ENCODE results near the gene CDH2. TPM values are rescaled to one million over a fixed set of nuclear protein-coding genes. Genes with fewer than 3 reads are reported as not detected.

Gene CDH2
- total and polyA plus RNA-seq, 9 donors: 3.3 to 10.0 (median 6.1) TPM

DNA sequence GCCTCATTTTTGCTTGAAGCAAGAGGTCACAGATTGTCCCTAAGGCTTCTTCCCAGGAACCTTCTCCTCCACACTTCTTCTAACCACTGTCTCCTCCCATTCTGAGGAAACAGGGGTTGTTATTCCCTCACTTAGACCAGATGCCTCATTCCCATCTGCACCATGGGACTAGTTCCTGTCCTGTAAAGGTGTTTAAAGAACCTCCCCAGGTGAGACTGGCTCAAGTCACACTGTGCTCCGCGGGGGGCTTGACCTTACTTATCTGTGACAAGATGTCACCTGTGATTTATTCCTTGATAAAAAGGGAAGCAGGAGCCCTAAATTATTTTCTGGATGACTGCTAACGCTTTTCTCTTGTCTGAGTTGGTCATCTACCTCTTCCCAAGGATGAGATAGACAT lies 8.2 kb upstream of the CDH2 start:
- DNase-seq: no peak
- no peaks in the 10 kb centered on the region for H3K36me3 ChIP-seq (ENCODE audit: control insufficient read depth, insufficient read depth, low read length)
- peaks cover 8% of the 10 kb centered on the region for H3K27me3 ChIP-seq (ENCODE audit: control insufficient read depth, insufficient read depth, low read length)
- 81% methylated on average over 3 of the region's 3 CpGs for WGBS (ENCODE audit: insufficient coverage)
- no peak overlapping the region for H3K4me3 ChIP-seq (ENCODE audit: low read length)
- no peaks in the 10 kb centered on the region for H3K9me3 ChIP-seq (replicated peaks; ENCODE audit: control insufficient read depth, low read depth, low read length)
- H3K27ac ChIP-seq (ENCODE audit: low read length): no peak overlapping the region
- no peaks in the 10 kb centered on the region for H3K4me1 ChIP-seq (ENCODE audit: control insufficient read depth, insufficient read depth, low read length)

- no peak overlapping the region for H3K4me3 ChIP-seq (ENCODE audit: low read length)
- peaks cover 8% of the 10 kb centered on the region for H3K27me3 ChIP-seq (ENCODE audit: control insufficient read depth, insufficient read depth, low read length)
- no peak for DNase-seq
- no peaks in the 10 kb centered on the region for H3K9me3 ChIP-seq (replicated peaks; ENCODE audit: control insufficient read depth, low read depth, low read length)
- 74% methylated on average over 4 of the region's 4 CpGs for whole genome bisulfite sequencing (ENCODE audit: insufficient coverage)
- H3K4me1 ChIP-seq (ENCODE audit: control insufficient read depth, insufficient read depth, low read length): no peaks in the 10 kb centered on the region
- no peak overlapping the region for H3K27ac ChIP-seq (ENCODE audit: low read length)
- no peaks in the 10 kb centered on the region for H3K36me3 ChIP-seq (ENCODE audit: control insufficient read depth, insufficient read depth, low read length)
Observed at GRCh38 chr18:28183418-28184078, 6.6 kb upstream of the CDH2 start.

DNA sequence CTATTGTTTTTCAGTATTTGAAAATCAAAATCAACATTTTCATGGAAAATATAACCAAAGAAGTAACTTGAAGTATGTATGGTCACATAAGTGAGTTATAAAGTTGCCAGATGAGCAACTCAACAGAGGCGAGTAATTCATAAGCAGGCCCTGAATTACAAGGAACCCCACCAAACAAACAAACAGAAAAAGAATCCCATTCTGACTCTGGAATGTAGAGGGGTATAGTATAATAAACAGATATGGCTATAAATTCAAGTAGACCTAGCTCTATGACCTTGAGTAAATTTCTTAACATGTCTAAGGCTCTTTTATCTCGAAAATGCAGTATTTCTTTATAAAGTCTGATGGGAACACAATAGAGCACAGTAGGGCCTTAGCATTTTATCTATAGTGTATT lies 4.7 kb upstream of the CDH2 start:
- WGBS (ENCODE audit: insufficient coverage): 100% methylated on average over 1 of the region's 2 CpGs
- Histone ChIP-seq H3K27me3 (ENCODE audit: control insufficient read depth, insufficient read depth, low read length) (peaks cover 16% of the 10 kb centered on the region), H3K4me1 (ENCODE audit: control insufficient read depth, insufficient read depth, low read length) (peaks cover 4% of the 10 kb centered on the region), H3K27ac (ENCODE audit: low read length) (no peak overlapping the region), H3K4me3 (ENCODE audit: low read length) (no peak overlapping the region), H3K9me3 (replicated peaks; ENCODE audit: control insufficient read depth, low read depth, low read length) (no peaks in the 10 kb centered on the region), H3K36me3 (ENCODE audit: control insufficient read depth, insufficient read depth, low read length) (no peaks in the 10 kb centered on the region)
- DNase-seq: no peak

GRCh38 chr18:28178720-28179119 lies 1.8 kb upstream of the CDH2 start:
- Histone ChIP-seq H3K36me3 (ENCODE audit: control insufficient read depth, insufficient read depth, low read length) (no peaks in the 10 kb centered on the region), H3K27me3 (ENCODE audit: control insufficient read depth, insufficient read depth, low read length) (peaks cover 32% of the 10 kb centered on the region), H3K4me1 (ENCODE audit: control insufficient read depth, insufficient read depth, low read length) (peaks cover 18% of the 10 kb centered on the region), H3K9me3 (replicated peaks; ENCODE audit: control insufficient read depth, low read depth, low read length) (no peaks in the 10 kb centered on the region), H3K27ac (ENCODE audit: low read length) (no peak overlapping the region), H3K4me3 (ENCODE audit: low read length) (no peak overlapping the region)
- no CpG with 5 or more reads among the region's 6 CpGs for WGBS (ENCODE audit: insufficient coverage)
- no peak for DNase-seq

DNA sequence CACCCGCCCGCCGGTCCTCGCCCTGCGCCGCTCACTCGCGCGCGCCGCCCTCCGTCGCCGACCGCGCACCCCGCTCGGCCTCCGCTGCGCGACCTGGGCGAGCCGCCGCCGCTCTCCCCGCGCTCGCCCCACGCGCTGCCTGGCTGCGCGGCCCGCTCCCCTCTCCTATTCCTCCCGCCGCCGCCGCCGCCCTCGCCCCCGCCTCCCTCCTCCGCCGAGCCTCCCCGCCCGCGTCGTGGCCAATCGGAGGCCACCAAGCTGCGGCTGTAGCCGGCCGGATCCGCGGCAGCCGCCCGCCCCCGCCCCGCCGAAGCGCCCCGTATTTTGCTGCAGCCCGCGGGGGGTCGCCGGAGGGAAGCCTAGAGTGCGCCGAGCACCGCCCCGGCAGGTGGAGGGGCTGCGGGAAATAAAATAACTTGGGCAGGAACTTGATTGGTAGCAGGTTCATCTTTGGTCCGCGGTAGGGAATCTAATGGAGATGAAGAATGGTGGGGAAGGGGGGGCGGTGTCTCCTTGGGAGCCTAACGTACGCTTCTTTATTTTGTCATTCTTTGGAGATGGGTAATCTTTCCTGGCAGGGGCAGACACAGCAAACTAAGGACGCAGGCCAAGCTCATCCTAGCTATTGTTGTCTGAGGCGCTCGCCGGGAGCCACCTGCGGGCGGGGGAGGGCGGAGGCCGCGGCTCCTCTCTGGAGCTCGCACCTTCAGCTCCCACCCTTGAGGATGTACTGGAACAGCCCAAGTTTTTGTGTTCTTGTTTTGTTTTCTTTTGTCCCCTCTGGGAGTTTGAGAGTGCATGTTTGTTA lies 1.1 kb upstream of the CDH2 start:
- no peaks in the 10 kb centered on the region for H3K36me3 ChIP-seq (ENCODE audit: control insufficient read depth, insufficient read depth, low read length)
- WGBS (ENCODE audit: insufficient coverage): 0% methylated on average over 68 of the region's 83 CpGs
- no peak overlapping the region for H3K27ac ChIP-seq (ENCODE audit: low read length)
- peaks cover 28% of the 10 kb centered on the region for H3K27me3 ChIP-seq (ENCODE audit: control insufficient read depth, insufficient read depth, low read length)
- peaks cover 18% of the 10 kb centered on the region for H3K4me1 ChIP-seq (ENCODE audit: control insufficient read depth, insufficient read depth, low read length)
- peak; percentile 67 for DNase-seq
- peak overlapping the region; percentile 39 for H3K4me3 ChIP-seq (ENCODE audit: low read length)
- H3K9me3 ChIP-seq (replicated peaks; ENCODE audit: control insufficient read depth, low read depth, low read length): no peaks in the 10 kb centered on the region

GRCh38 chr18:28176698-28176947 lies 307 bp downstream of the CDH2 start:
- peaks cover 28% of the 10 kb centered on the region for H3K27me3 ChIP-seq (ENCODE audit: control insufficient read depth, insufficient read depth, low read length)

GRCh38 chr18:28175930-28176697 lies 816 bp downstream of the CDH2 start:
- under 1% methylated on average over 40 of the region's 44 CpGs for WGBS (ENCODE audit: insufficient coverage)
- Histone ChIP-seq H3K27ac (ENCODE audit: low read length) (no peak overlapping the region), H3K36me3 (ENCODE audit: control insufficient read depth, insufficient read depth, low read length) (no peaks in the 10 kb centered on the region), H3K4me3 (ENCODE audit: low read length) (peak overlapping the region; percentile 54), H3K4me1 (ENCODE audit: control insufficient read depth, insufficient read depth, low read length) (peaks cover 18% of the 10 kb centered on the region), H3K27me3 (ENCODE audit: control insufficient read depth, insufficient read depth, low read length) (peaks cover 28% of the 10 kb centered on the region), H3K9me3 (replicated peaks; ENCODE audit: control insufficient read depth, low read depth, low read length) (no peaks in the 10 kb centered on the region)
- DNase-seq: peak; percentile 26

More at GRCh38 chr18:28176698-28176947, 307 bp downstream of the CDH2 start:
- under 1% methylated on average over 38 of the region's 38 CpGs for WGBS (ENCODE audit: insufficient coverage)
- H3K27ac ChIP-seq (ENCODE audit: low read length): no peak overlapping the region
- DNase-seq: no peak
- H3K9me3 ChIP-seq (replicated peaks; ENCODE audit: control insufficient read depth, low read depth, low read length): no peaks in the 10 kb centered on the region
- H3K36me3 ChIP-seq (ENCODE audit: control insufficient read depth, insufficient read depth, low read length): no peaks in the 10 kb centered on the region
- H3K4me1 ChIP-seq (ENCODE audit: control insufficient read depth, insufficient read depth, low read length): peaks cover 18% of the 10 kb centered on the region
- peak overlapping the region; percentile 54 for H3K4me3 ChIP-seq (ENCODE audit: low read length)

DNA sequence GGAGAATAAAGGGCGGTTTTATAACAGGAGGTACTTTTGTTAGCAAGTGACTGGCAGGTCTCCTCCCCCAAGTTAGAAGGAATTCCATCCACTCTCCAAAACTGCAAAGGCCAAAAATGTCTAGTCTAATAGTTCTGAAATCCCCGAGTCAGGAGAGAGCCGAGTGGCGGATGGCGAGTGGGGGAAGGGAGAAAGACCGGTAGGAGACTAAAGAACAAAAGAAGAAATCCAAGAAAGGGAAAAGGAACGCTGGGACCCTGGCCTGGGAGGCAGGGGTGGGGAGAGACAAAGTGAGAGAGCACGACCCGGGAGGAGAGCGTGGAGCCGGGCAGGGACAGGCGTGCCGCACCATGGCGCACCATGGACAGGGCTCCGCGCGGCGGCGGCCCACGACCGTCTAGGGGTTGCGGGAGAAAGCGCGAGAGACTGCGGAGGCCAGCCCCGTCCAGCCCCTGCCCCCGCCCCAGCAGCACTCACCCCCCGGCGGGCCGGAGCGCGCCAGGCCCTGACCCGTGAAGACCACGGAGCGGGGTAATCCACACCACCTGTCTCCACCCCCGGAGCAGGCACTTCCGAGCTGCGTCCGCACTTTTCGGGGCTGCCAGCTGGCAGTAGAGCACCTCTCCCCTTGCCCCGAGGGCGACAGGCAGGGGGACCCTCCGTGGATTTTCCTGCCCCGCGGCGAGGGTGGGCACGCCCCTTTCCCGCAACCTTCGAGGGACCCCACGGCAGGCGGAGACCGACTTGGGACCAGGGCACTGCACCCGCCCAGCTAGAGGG lies 1.6 kb downstream of the CDH2 start:
- Histone ChIP-seq H3K4me1 (ENCODE audit: control insufficient read depth, insufficient read depth, low read length) (peaks cover 18% of the 10 kb centered on the region), H3K27me3 (ENCODE audit: control insufficient read depth, insufficient read depth, low read length) (peaks cover 25% of the 10 kb centered on the region), H3K9me3 (replicated peaks; ENCODE audit: control insufficient read depth, low read depth, low read length) (no peaks in the 10 kb centered on the region), H3K27ac (ENCODE audit: low read length) (no peak overlapping the region), H3K4me3 (ENCODE audit: low read length) (peak overlapping the region; percentile 54), H3K36me3 (ENCODE audit: control insufficient read depth, insufficient read depth, low read length) (no peaks in the 10 kb centered on the region)
- peak; percentile 51 for DNase-seq
- under 1% methylated on average over 52 of the region's 53 CpGs for WGBS (ENCODE audit: insufficient coverage)

DNA sequence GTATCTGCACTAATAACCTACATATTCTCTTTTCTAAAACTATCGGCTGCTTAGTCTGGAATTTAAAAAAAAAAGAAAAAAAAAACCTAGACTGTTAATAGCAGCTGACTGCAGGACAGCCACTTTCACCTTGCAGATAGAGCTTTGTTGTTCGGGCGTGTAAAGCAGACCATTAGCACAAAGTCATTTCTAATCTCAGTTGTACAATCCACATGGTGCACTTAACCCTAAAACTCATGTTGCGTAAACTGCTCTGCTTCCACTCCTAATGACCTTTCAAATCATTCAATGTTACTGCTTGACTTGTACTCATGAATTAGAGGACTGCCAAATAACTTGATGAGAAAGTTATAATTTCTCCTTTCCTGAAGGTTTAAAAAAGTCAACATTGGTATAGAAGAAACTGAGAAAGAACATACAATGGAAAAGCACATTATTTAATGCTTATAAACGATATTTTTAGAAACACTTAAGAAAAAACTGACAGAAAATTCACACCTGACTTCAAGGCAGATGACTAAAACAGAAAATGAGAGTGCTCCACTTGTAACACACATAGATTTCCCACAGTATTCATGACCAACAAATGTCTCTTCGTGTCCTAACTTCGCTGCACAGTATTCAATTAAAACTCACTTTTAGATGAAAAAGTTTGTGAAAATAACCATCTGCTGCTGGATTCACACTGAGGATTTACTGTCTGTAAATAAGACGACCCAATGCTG lies 2.6 kb downstream of the CDH2 start:
- Histone ChIP-seq H3K4me3 (ENCODE audit: low read length) (no peak overlapping the region), H3K27me3 (ENCODE audit: control insufficient read depth, insufficient read depth, low read length) (peaks cover 25% of the 10 kb centered on the region), H3K27ac (ENCODE audit: low read length) (no peak overlapping the region), H3K4me1 (ENCODE audit: control insufficient read depth, insufficient read depth, low read length) (peaks cover 18% of the 10 kb centered on the region), H3K9me3 (replicated peaks; ENCODE audit: control insufficient read depth, low read depth, low read length) (no peaks in the 10 kb centered on the region), H3K36me3 (ENCODE audit: control insufficient read depth, insufficient read depth, low read length) (no peaks in the 10 kb centered on the region)
- 64% methylated on average over 2 of the region's 8 CpGs for WGBS (ENCODE audit: insufficient coverage)
- DNase-seq: no peak
